SK-N-SH (cell line): ENCODE results near the gene TSHR.

Source experiments
- CTCF ChIP-seq: fragments of 200-600 bp; sonication (generic); IDR thresholded peaks from 2 replicates; pipeline ENCODE4 v1.6.1; 2017; ENCODE audit warnings: antibody characterized with exemption, mild to moderate bottlenecking, moderate library complexity
- EP300 ChIP-seq, 2 experiments: IDR thresholded peaks; 2 replicates each; pipeline versions ENCODE4 v1.4.0 to v1.6.1; 2012; ENCODE audit warnings: borderline replicate concordance in 1 of 2, low read depth in 1 of 2, low read length in 1 of 2
- FOXJ3 ChIP-seq: sonication (generic); formaldehyde crosslinking; IDR thresholded peaks from 2 replicates; pipeline ENCODE4 v1.5.1; 2020; ENCODE audit warnings: mild to moderate bottlenecking, missing genetic modification reagents
- JUND ChIP-seq: IDR thresholded peaks from 2 replicates; pipeline ENCODE4 v1.4.0; 2012
- MAX ChIP-seq: IDR thresholded peaks from 2 replicates; pipeline ENCODE4 v1.4.0; 2012; ENCODE audit warnings: low read depth
- MXI1 ChIP-seq: IDR thresholded peaks from 2 replicates; pipeline ENCODE4 v1.6.1; 2012; ENCODE audit warnings: mild to moderate bottlenecking, low read depth, low read length, improper control_type of control experiment
- POLR2AphosphoS5 ChIP-seq: IDR thresholded peaks from 2 replicates; pipeline ENCODE4 v1.6.1; 2012; ENCODE audit warnings: low read depth, low read length
- SIN3A ChIP-seq: IDR thresholded peaks from 2 replicates; pipeline ENCODE4 v1.6.1; 2012; ENCODE audit warnings: low read depth, mild to moderate bottlenecking, low read length, moderate library complexity, borderline replicate concordance
- TAF1 ChIP-seq: IDR thresholded peaks from 2 replicates; pipeline ENCODE4 v1.6.1; 2012; ENCODE audit warnings: low read depth, mild to moderate bottlenecking, low read length, moderate library complexity, borderline replicate concordance
- TCF12 ChIP-seq: IDR thresholded peaks from 2 replicates; pipeline ENCODE4 v1.4.0; 2012
- TEAD4 ChIP-seq: IDR thresholded peaks from 2 replicates; pipeline ENCODE4 v1.4.0; 2012; ENCODE audit warnings: mild to moderate bottlenecking, borderline replicate concordance; ENCODE audit not compliant: insufficient read depth

- TF ChIP-seq MXI1 (no peak), TAF1 (no peak), CTCF (no peak), POLR2AphosphoS5 (no peak), TCF12 (no peak), MAX (no peak), FOXJ3 (CRISPR knock-in tag) (no peak), JUND (no peak), TEAD4 (no peak), SIN3A (no peak), EP300 (IDR thresholded peaks at IDR 0.05; ENCODE audit: borderline replicate concordance in 1 of 2, low read depth in 1 of 2, low read length in 1 of 2) (no peak)
Observed at GRCh38 chr14:81096656-81097055, 141.2 kb downstream of the TSHR start.
